Testis (tissue), 2 donors: ENCODE measurements around the gene MYO3A.

ENCODE experiments used
- POLR2A ChIP-seq: fragments of 450-650 bp; IDR thresholded peaks from one replicate; pipeline ENCODE4 v1.6.1; 2017; ENCODE audit warnings: antibody characterized with exemption, mild to moderate bottlenecking, moderate library complexity
- TF ChIP-seq, protein P1 (sequence below), 3 experiments: fragments of 450-650 bp in 2 of 3; fragments of 200-600 bp in 1 of 3; sonication (generic) in 1 of 3; IDR thresholded peaks; one replicate each; pipeline ENCODE4 v1.5.1; 2016 to 2019; ENCODE audit warnings: antibody characterized with exemption in 3 of 3, mild to moderate bottlenecking in 2 of 3, moderate library complexity in 1 of 3

- TF ChIP-seq, protein P1, sequence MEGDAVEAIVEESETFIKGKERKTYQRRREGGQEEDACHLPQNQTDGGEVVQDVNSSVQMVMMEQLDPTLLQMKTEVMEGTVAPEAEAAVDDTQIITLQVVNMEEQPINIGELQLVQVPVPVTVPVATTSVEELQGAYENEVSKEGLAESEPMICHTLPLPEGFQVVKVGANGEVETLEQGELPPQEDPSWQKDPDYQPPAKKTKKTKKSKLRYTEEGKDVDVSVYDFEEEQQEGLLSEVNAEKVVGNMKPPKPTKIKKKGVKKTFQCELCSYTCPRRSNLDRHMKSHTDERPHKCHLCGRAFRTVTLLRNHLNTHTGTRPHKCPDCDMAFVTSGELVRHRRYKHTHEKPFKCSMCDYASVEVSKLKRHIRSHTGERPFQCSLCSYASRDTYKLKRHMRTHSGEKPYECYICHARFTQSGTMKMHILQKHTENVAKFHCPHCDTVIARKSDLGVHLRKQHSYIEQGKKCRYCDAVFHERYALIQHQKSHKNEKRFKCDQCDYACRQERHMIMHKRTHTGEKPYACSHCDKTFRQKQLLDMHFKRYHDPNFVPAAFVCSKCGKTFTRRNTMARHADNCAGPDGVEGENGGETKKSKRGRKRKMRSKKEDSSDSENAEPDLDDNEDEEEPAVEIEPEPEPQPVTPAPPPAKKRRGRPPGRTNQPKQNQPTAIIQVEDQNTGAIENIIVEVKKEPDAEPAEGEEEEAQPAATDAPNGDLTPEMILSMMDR (IDR thresholded peaks at IDR 0.05) = no peak
- TF ChIP-seq POLR2A = no peak
These were observed 298.1 kb downstream of the MYO3A start for GRCh38 chr10:26232174-26232573.
